Psoas muscle (tissue), 8 donors: ENCODE data around the gene DIDO1. TPM values are rescaled to one million over a fixed set of nuclear protein-coding genes. Genes with fewer than 3 reads are reported as not detected.
"Not testable (repeated sequence)": the region's sequence is repeated elsewhere in the genome, so short reads cannot be mapped to it uniquely, and the experiment has no call there.

Experiments
- ATAC-seq, 4 donors: fragments of 200-7000 bp; cut with Tn5 transposase; one replicate each; pipeline ENCODE4 v1.9.1; 2020; ENCODE audit warnings: moderate library complexity in 3 of 4, mild to moderate bottlenecking in 2 of 4
- DNase-seq, 2 donors: peaks; one replicate each; pipeline ENCODE4 v3.0.0-alpha.2; 2020
- H3K27ac ChIP-seq: fragments of 200-600 bp; one replicate; pipeline ENCODE4 v1.8.0; 2022
- H3K27me3 ChIP-seq, 3 donors: fragments of 200-600 bp in 1 of 3; one replicate each; pipeline versions ENCODE4 v1.6.1 to v1.8.0; 2013 to 2022; ENCODE audit warnings: low read length in 2 of 3, mild to moderate bottlenecking in 2 of 3, moderate library complexity in 1 of 3; ENCODE audit not compliant: insufficient read depth in 3 of 3
- H3K36me3 ChIP-seq, 2 donors: fragments of 200-600 bp in 1 of 2; one replicate each; pipeline versions ENCODE4 v1.6.1 to v1.8.0; 2013 to 2022; ENCODE audit warnings: low read depth in 1 of 2, mild to moderate bottlenecking in 1 of 2, moderate library complexity in 1 of 2; ENCODE audit not compliant: insufficient read depth in 1 of 2
- H3K4me1 ChIP-seq: fragments of 200-600 bp; one replicate; pipeline ENCODE4 v1.8.0; 2022
- H3K4me3 ChIP-seq: fragments of 200-600 bp; one replicate; pipeline ENCODE4 v1.8.0; 2022; ENCODE audit warnings: mild to moderate bottlenecking
- H3K9me3 ChIP-seq: fragments of 200-600 bp; one replicate; pipeline ENCODE4 v1.8.0; 2022
- WGBS, 3 donors: extraction: QIAGEN DNeasy Blood & Tissue Kit; methylation state at CpG; one replicate each; pipeline versions ENCODE4 v1.1.6 to v1.1.7; 2013; 5-methylcytosine and 5-hydroxymethylcytosine counted together
- intact Hi-C, 2 donors: fragments of 100-400 bp; cut with DNase I; formaldehyde crosslinking; loops; one replicate each; pipeline versions ENCODE4 v1.11.0 to v1.14.2; 2022
- polyA plus RNA-seq, 3 donors: library from polyadenylated mRNA; stranded (reverse); fragments of 200-250 nt; gene quantifications; one replicate each; pipeline ENCODE4 v1.2.3, GENCODE V29; 2013
- total RNA-seq, 4 donors: library from RNA; stranded (reverse); fragmentation: NEBNext Ultra II Directional in 2 of 4; extraction: Animal tissue kit (Norgen Biotek cat#: 25700) in 2 of 4; gene quantifications; one replicate each; pipeline versions ENCODE4 v1.2.1 to v1.2.4, GENCODE V29; 2021 to 2023
- TF ChIP-seq, protein P1 (sequence below): fragments of 200-600 bp; IDR thresholded peaks from one replicate; pipeline ENCODE4 v1.8.0; 2022; ENCODE audit warnings: antibody characterized with exemption
- donor health status: healthy with polysubstance abuse.
- donor health status: DM: no; HTN: no; CAD: no; lungs with moderate emphysema.
- donor health status: Bipolar disorder and iron deficiency.
- donor health status: healthy.
- donor health status: DM: yes; HTN: yes; CAD: no.
- donor health status: DM: no; HTN: no; CAD: no.
- donor health status: DM: no; HTN: no; CAD: no.
- donor health status: DM: yes; HTN: yes; CAD: no.

Gene DIDO1
- total and polyA plus RNA-seq, 7 donors, result 10.0 to 32.4 (median 23.9) TPM

DNA sequence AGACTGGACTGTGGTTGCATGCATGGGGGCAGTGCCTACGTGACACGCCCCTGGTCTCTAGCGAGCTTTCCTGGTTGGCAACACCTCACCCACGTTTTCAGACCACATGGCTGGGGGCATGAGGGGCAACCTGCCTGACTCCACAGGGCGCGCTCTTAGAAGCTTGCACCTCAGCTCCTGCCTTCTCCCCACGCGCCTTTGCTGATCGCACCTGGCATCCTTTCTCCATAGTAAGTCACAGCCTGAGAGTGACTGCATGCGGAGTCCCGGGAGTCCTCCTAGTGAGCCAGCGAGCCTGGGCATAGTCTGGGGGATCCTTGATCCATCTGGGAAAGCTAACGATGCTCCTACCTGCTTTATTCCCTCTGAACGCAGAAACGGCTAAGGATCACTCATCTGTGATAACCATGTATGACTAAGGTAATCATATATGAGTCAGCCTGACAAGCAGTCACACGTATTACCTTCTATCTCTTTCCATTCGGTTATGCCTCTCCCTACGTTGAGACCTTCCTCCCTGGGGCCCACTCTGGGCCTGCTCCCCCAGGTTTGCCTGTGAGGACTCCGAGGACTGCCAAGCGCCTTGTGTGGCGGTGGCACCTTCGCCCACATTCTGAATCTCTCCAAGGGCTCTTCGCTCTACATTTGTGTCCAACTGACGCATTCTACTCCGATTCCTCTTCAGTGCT, 69.2 kb downstream of the DIDO1 start:
- ATAC-seq (no peak), DNase-seq (no peak)
- Histone ChIP-seq H3K9me3 (no peaks in the 10 kb centered on the region), H3K27ac (no peak overlapping the region), H3K27me3 (peaks cover 0 to 5% (median 0%) of the 10 kb centered on the region in 3 donors), H3K36me3 (peaks cover 0 to 35% of the 10 kb centered on the region in 2 donors), H3K4me3 (no peak overlapping the region), H3K4me1 (peaks cover 10% of the 10 kb centered on the region)
- 94% methylated on average over 25 of the region's 25 CpGs for WGBS, 3 donors
- intact Hi-C loops, result no loop called here
- TF ChIP-seq, protein P1, sequence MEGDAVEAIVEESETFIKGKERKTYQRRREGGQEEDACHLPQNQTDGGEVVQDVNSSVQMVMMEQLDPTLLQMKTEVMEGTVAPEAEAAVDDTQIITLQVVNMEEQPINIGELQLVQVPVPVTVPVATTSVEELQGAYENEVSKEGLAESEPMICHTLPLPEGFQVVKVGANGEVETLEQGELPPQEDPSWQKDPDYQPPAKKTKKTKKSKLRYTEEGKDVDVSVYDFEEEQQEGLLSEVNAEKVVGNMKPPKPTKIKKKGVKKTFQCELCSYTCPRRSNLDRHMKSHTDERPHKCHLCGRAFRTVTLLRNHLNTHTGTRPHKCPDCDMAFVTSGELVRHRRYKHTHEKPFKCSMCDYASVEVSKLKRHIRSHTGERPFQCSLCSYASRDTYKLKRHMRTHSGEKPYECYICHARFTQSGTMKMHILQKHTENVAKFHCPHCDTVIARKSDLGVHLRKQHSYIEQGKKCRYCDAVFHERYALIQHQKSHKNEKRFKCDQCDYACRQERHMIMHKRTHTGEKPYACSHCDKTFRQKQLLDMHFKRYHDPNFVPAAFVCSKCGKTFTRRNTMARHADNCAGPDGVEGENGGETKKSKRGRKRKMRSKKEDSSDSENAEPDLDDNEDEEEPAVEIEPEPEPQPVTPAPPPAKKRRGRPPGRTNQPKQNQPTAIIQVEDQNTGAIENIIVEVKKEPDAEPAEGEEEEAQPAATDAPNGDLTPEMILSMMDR, result no peak

DNA sequence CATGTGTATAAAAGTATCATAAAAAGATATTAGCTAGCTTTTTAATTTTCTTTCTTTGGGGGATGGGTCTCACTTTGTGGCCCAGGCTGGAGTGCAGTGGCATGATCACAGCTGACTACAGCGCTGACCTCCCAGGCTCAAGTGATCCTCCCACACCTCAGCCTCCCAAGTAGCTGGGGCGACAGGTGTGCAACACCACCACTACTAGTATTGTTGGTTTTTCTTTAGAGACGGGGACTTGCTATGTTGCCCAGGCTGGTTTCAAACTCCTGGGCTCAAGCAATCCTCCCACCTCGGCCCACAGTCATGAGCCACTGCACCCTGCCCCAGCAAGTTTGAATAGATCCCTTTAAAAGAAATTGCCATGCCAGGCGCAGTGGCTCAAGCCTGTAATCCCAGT, 71.2 kb downstream of the DIDO1 start:
- Histone ChIP-seq H3K36me3 (peaks cover 0 to 41% of the 10 kb centered on the region in 2 donors), H3K4me1 (peaks cover 4% of the 10 kb centered on the region), H3K4me3 (no peak overlapping the region), H3K27me3 (no peaks in the 10 kb centered on the region), H3K9me3 (no peaks in the 10 kb centered on the region), H3K27ac (no peak overlapping the region)
- TF ChIP-seq, protein P1, result no peak
- ATAC-seq, result no peak
- intact Hi-C loops, result no loop called here
- 86 to 98% (median 87%) methylated on average over 5 of the region's 5 CpGs for WGBS, 3 donors
- DNase-seq, result no peak

DNA sequence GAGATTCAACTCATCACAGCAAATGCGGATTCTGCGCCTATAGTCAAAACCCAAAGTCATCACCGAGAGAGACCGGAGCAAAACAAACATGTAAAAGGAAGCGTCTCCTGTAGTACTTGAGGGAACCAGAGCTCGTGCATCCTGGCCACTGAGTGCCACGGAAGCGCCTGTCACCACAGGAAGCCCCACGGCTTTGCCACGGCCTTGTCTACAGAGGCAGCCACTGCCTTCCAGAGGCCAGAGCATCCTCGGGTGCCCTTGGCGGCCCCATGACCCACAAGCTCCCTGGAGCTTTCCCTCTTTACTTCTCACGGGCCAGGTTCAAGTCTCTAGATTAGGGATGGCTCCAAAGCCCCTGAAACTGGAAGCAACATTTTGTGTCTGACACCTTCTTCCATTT, 72.2 kb downstream of the DIDO1 start:
- intact Hi-C loops, result no loop called here
- H3K9me3 ChIP-seq, result no peaks in the 10 kb centered on the region
- WGBS, 3 donors, result 95 to 98% (median 97%) methylated on average over 13 of the region's 13 CpGs

DNA sequence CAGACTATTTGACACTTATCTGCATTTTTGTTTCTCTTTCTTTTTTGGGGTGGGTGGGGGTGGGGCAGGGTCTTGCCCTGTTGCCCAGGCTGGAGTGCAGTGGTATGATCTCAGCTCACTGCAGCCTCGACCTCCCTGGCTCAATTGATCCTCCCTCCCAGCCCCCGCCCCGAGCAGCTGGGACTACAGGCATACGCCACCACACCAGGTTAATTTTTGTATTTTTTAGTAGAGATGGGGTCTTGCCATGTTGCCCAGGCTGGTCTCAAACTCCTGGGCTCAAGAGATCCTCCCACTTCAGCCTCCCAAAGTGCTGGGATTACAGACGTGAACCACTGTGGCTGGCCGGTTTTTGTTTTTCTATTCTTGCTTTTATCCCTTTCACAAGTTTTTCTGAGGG, 73.0 kb downstream of the DIDO1 start:
- intact Hi-C loops, H3K9me3 ChIP-seq, ATAC-seq, H3K4me1 ChIP-seq, H3K4me3 ChIP-seq, H3K27me3 ChIP-seq, DNase-seq, H3K27ac ChIP-seq: not testable (repeated sequence)
- peaks cover 3 to 38% of the 10 kb centered on the region in 2 donors for H3K36me3 ChIP-seq
- WGBS, 3 donors, result 88 to 95% (median 93%) methylated on average over 6 of the region's 6 CpGs

More for the DNA sequence above, 72.2 kb downstream of the DIDO1 start:
- H3K4me3 ChIP-seq, result no peak overlapping the region
- ATAC-seq, result no peak
- H3K27ac ChIP-seq, result no peak overlapping the region
- TF ChIP-seq, protein P1, result no peak
- DNase-seq, result no peak
- no peaks in the 10 kb centered on the region for H3K27me3 ChIP-seq
- H3K4me1 ChIP-seq, result no peaks in the 10 kb centered on the region
- peaks cover 3 to 39% of the 10 kb centered on the region in 2 donors for H3K36me3 ChIP-seq

DNA sequence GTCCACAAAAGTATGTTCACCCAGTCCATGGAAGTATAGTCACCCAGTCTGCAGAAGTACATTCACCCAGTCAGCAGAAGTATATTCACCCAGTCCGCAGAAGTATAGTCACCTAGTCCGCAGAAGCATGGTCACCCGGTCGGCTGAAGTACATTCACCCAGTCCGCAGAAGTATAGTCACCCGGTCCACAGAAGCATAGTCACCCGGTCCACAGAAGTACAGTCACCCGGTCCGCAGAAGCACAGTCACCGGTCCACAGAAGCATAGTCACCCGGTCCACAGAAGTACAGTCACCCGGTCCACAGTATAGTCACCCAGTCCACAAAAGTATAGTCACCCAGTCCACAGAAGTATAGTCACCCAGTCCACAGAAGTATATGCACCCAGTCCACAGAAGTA, 73.5 kb downstream of the DIDO1 start:
- H3K4me1 ChIP-seq, result no peaks in the 10 kb centered on the region
- DNase-seq, result no peak
- TF ChIP-seq, protein P1, result no peak
- intact Hi-C loops, result no loop called here
- peaks cover 3 to 38% of the 10 kb centered on the region in 2 donors for H3K36me3 ChIP-seq
- H3K27me3 ChIP-seq, result no peaks in the 10 kb centered on the region
- H3K27ac ChIP-seq, result no peak overlapping the region
- no peak overlapping the region for H3K4me3 ChIP-seq
- 92 to 96% (median 96%) methylated on average over 12 of the region's 12 CpGs for WGBS, 3 donors
- no peak for ATAC-seq
- no peaks in the 10 kb centered on the region for H3K9me3 ChIP-seq
